SK-N-MC (cell line): ENCODE measurements around the gene ABCC1.
"Not testable (repeated sequence)": the region's sequence is repeated elsewhere in the genome, so short reads cannot be mapped to it uniquely, and the experiment has no call there.

Experiments
- DNase-seq: peaks from one replicate; pipeline ENCODE4 v3.0.0-alpha.2; 2011; ENCODE audit warnings: low read depth, low spot score
- H3K27ac ChIP-seq: fragments of 200-600 bp; sonication (generic); 2 replicates; pipeline ENCODE4 v1.5.1; 2016; ENCODE audit warnings: mixed run types
- H3K36me3 ChIP-seq: fragments of 200-600 bp; sonication (generic); 2 replicates; pipeline ENCODE4 v1.6.1; 2017; ENCODE audit warnings: antibody characterized with exemption, low read length, mixed read lengths; ENCODE audit not compliant: insufficient read depth
- H3K4me3 ChIP-seq: fragments of 200-600 bp; sonication (generic); 2 replicates; pipeline ENCODE4 v1.5.1; 2016
- H3K9ac ChIP-seq: fragments of 200-600 bp; sonication (generic); 2 replicates; pipeline ENCODE4 v1.8.0; 2017; ENCODE audit warnings: mixed run types, mixed read lengths; ENCODE audit not compliant: insufficient read length
- H3K9me3 ChIP-seq: fragments of 200-600 bp; sonication (generic); 2 replicates; pipeline ENCODE4 v1.6.1; 2017; ENCODE audit warnings: low read depth, mild to moderate bottlenecking, antibody characterized with exemption, low read length, moderate library complexity, mixed read lengths
- EZH2 ChIP-seq: fragments of 200-600 bp; sonication (generic); IDR thresholded peaks from one replicate; pipeline ENCODE4 v1.6.1; 2017; ENCODE audit warnings: antibody characterized with exemption
- FOXP2 ChIP-seq: optimal IDR thresholded peaks from 2 replicates; pipeline ENCODE3; 2011; ENCODE audit warnings: mild to moderate bottlenecking, moderate library complexity; ENCODE audit not compliant: insufficient read depth; ENCODE audit errors: extremely low read length, control extremely low read depth
- POLR2AphosphoS5 ChIP-seq: IDR thresholded peaks from 2 replicates; pipeline ENCODE4 v1.6.1; 2012; ENCODE audit warnings: mild to moderate bottlenecking, low read depth, low read length, borderline replicate concordance

Gene ABCC1

GRCh38 chr16:16154281-16154951 lies 205.0 kb downstream of the ABCC1 start:
- Histone ChIP-seq H3K27ac (no peak overlapping the region), H3K4me3 (no peak overlapping the region), H3K9me3 (no peaks in the 10 kb centered on the region), H3K9ac (no peak overlapping the region), H3K36me3 (no peaks in the 10 kb centered on the region)
- TF ChIP-seq EZH2, result no peak
- DNase-seq, result no peak

GRCh38 chr16:16155234-16155633 lies 205.8 kb downstream of the ABCC1 start:
- no peaks in the 10 kb centered on the region for H3K36me3 ChIP-seq
- no peak overlapping the region for H3K27ac ChIP-seq
- DNase-seq, result no peak
- no peaks in the 10 kb centered on the region for H3K9me3 ChIP-seq
- H3K4me3 ChIP-seq, result no peak overlapping the region
- TF ChIP-seq EZH2, result no peak
- no peak overlapping the region for H3K9ac ChIP-seq

GRCh38 chr16:16157166-16157565 lies 207.8 kb downstream of the ABCC1 start:
- no peak overlapping the region for H3K27ac ChIP-seq
- no peak overlapping the region for H3K9ac ChIP-seq
- TF ChIP-seq FOXP2 (no peak), EZH2 (no peak), POLR2AphosphoS5 (no peak)
- no peak for DNase-seq
- no peak overlapping the region for H3K4me3 ChIP-seq
- no peaks in the 10 kb centered on the region for H3K36me3 ChIP-seq
- H3K9me3 ChIP-seq, result no peaks in the 10 kb centered on the region

GRCh38 chr16:16158082-16158658 lies 208.8 kb downstream of the ABCC1 start:
- H3K36me3 ChIP-seq, result no peaks in the 10 kb centered on the region
- no peak for TF ChIP-seq POLR2AphosphoS5
- no peak for TF ChIP-seq FOXP2
- no peak for TF ChIP-seq EZH2
- H3K27ac ChIP-seq, result no peak overlapping the region
- no peak overlapping the region for H3K4me3 ChIP-seq
- H3K9ac ChIP-seq, result no peak overlapping the region
- H3K9me3 ChIP-seq, result no peaks in the 10 kb centered on the region
- DNase-seq, result no peak

- Histone ChIP-seq H3K36me3 (no peaks in the 10 kb centered on the region), H3K9ac (no peak overlapping the region), H3K9me3 (no peaks in the 10 kb centered on the region), H3K4me3 (no peak overlapping the region), H3K27ac (no peak overlapping the region)
- TF ChIP-seq FOXP2, result no peak
- no peak for TF ChIP-seq POLR2AphosphoS5
- TF ChIP-seq EZH2, result no peak
- no peak for DNase-seq
These were observed 209.4 kb downstream of the ABCC1 start for GRCh38 chr16:16158741-16159374.

- TF ChIP-seq EZH2 (no peak), POLR2AphosphoS5 (no peak), FOXP2 (no peak)
- Histone ChIP-seq H3K9me3 (no peaks in the 10 kb centered on the region), H3K4me3 (no peak overlapping the region), H3K9ac (no peak overlapping the region), H3K36me3 (no peaks in the 10 kb centered on the region), H3K27ac (no peak overlapping the region)
- no peak for DNase-seq
These were observed 210.2 kb downstream of the ABCC1 start for GRCh38 chr16:16159662-16160061.

- H3K27ac ChIP-seq, result no peak overlapping the region
- no peak overlapping the region for H3K4me3 ChIP-seq
- no peaks in the 10 kb centered on the region for H3K36me3 ChIP-seq
- no peak for DNase-seq
- TF ChIP-seq EZH2 (no peak), POLR2AphosphoS5 (no peak), FOXP2 (no peak)
- H3K9ac ChIP-seq, result no peak overlapping the region
- H3K9me3 ChIP-seq, result no peaks in the 10 kb centered on the region
These were observed 211.9 kb downstream of the ABCC1 start for GRCh38 chr16:16161319-16161718.

GRCh38 chr16:16161840-16162239 lies 212.4 kb downstream of the ABCC1 start:
- H3K27ac ChIP-seq, DNase-seq, H3K9me3 ChIP-seq, H3K9ac ChIP-seq, H3K36me3 ChIP-seq, H3K4me3 ChIP-seq: not testable (repeated sequence)

- Histone ChIP-seq H3K9ac (no peak overlapping the region), H3K27ac (no peak overlapping the region), H3K9me3 (no peaks in the 10 kb centered on the region), H3K4me3 (no peak overlapping the region), H3K36me3 (no peaks in the 10 kb centered on the region)
- no peak for TF ChIP-seq POLR2AphosphoS5
- no peak for TF ChIP-seq EZH2
- TF ChIP-seq FOXP2, result no peak
- no peak for DNase-seq
These were observed 213.2 kb downstream of the ABCC1 start for GRCh38 chr16:16162591-16162990.
